Measurements from ENCODE around the gene PAQR5. TPM values are rescaled to one million over a fixed set of nuclear protein-coding genes. Genes with fewer than 3 reads are reported as not detected.
A peak's percentile ranks its signal among the peaks of the same experiment; 100 is the strongest.
"Not testable (repeated sequence)": the region's sequence is repeated elsewhere in the genome, so short reads cannot be mapped to it uniquely, and the experiment has no call there.

PAQR5 gene
- total RNA-seq, 1 experiment from 2014 or later: 3.4 TPM

GRCh38 chr15:69337138-69337537 lies 38.4 kb downstream of the PAQR5 start:
- Mint-ChIP-seq H3K27ac (ENCODE audit: unreplicated experiment) (no peak overlapping the region), H3K4me3 (ENCODE audit: unreplicated experiment) (no peak overlapping the region), H3K4me1 (ENCODE audit: low read depth, unreplicated experiment) (no peaks in the 10 kb centered on the region), H3K9me3 (ENCODE audit: unreplicated experiment) (no peaks in the 10 kb centered on the region), H3K27me3 (ENCODE audit: insufficient read depth, unreplicated experiment) (no peaks in the 10 kb centered on the region), H3K36me3 (ENCODE audit: insufficient read depth, unreplicated experiment) (no peaks in the 10 kb centered on the region)
- Histone ChIP-seq H3K36me3 (ENCODE audit: control insufficient read depth, insufficient read depth, low read length) (no peaks in the 10 kb centered on the region), H3K9me3 (no peaks in the 10 kb centered on the region), H3K27me3 (replicated peaks; ENCODE audit: control insufficient read depth, insufficient read depth, low read length) (no peaks in the 10 kb centered on the region), H3K4me1 (peaks cover 18% of the 10 kb centered on the region; the same call in 1 of the 2 replicates), H3K4me3 (ENCODE audit: low read depth, low read length) (no peak overlapping the region)
- intact Hi-C loops (cut with micrococcal nuclease; ENCODE audit: unreplicated experiment): no loop called here
- ChIA-PET POLR2A (no interaction called here), CTCF (no interaction called here)
- DNase-seq: peak in 1 of 2 experiments; percentile 37
- no TSS peak for BruUV-seq (replicated peaks)
- TF ChIP-seq, protein P1, sequence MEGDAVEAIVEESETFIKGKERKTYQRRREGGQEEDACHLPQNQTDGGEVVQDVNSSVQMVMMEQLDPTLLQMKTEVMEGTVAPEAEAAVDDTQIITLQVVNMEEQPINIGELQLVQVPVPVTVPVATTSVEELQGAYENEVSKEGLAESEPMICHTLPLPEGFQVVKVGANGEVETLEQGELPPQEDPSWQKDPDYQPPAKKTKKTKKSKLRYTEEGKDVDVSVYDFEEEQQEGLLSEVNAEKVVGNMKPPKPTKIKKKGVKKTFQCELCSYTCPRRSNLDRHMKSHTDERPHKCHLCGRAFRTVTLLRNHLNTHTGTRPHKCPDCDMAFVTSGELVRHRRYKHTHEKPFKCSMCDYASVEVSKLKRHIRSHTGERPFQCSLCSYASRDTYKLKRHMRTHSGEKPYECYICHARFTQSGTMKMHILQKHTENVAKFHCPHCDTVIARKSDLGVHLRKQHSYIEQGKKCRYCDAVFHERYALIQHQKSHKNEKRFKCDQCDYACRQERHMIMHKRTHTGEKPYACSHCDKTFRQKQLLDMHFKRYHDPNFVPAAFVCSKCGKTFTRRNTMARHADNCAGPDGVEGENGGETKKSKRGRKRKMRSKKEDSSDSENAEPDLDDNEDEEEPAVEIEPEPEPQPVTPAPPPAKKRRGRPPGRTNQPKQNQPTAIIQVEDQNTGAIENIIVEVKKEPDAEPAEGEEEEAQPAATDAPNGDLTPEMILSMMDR (IDR thresholded peaks at IDR 0.05; ENCODE audit: insufficient read depth in 1 of 2, low read depth in 1 of 2, low read length in 1 of 2, severe bottlenecking in 1 of 2, unreplicated experiment in 1 of 2): no peak

DNA sequence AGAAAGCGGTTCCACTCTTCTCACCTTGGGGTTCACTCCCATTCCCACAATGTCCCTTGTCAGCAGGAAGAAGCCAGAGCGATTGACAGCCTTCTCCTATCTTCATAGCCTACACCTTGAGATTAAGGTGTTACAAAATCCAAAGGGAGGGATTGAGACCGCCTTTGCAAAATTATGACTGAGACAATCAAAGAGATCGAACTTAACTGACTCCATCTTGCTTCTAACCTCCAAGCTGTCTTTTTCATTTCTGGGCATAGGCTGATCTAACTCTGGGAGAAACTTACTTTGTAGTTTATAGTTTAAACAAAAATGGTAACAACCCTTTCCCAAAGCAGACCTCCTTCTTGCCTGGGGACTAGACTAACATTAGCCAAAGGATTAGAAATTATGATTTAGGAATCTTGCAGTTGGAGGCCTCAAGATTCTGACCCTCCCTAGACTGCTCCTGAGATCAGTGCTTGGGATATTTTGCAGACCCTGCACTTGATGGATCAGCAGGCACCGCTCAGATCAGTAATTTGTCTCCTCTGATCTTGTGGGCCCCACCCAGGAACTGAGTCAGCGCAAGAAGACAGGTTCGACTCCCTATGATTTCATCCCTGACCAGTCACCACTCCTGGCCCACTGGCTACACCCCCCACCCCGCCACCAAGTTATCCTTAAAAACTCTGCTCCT lies 40.0 kb downstream of the PAQR5 start:
- Histone ChIP-seq H3K27me3 (replicated peaks; ENCODE audit: control insufficient read depth, insufficient read depth, low read length) (no peaks in the 10 kb centered on the region), H3K36me3 (ENCODE audit: control insufficient read depth, insufficient read depth, low read length) (no peaks in the 10 kb centered on the region), H3K4me1 (peaks cover 18% of the 10 kb centered on the region; the same call in 1 of the 2 replicates), H3K9me3 (no peaks in the 10 kb centered on the region), H3K4me3 (ENCODE audit: low read depth, low read length) (no peak overlapping the region)
- no TSS peak for BruUV-seq (replicated peaks)
- TF ChIP-seq, protein P1 (IDR thresholded peaks at IDR 0.05; ENCODE audit: insufficient read depth in 1 of 2, low read depth in 1 of 2, low read length in 1 of 2, severe bottlenecking in 1 of 2, unreplicated experiment in 1 of 2): no peak
- no peaks in the 10 kb centered on the region for H3K4me1 Mint-ChIP-seq (ENCODE audit: low read depth, unreplicated experiment)
- H3K9me3 Mint-ChIP-seq (ENCODE audit: unreplicated experiment): no peaks in the 10 kb centered on the region
- H3K27me3 Mint-ChIP-seq (ENCODE audit: insufficient read depth, unreplicated experiment): no peaks in the 10 kb centered on the region
- ChIA-PET CTCF (no interaction called here), POLR2A (no interaction called here)
- DNase-seq: no peak
- no peak overlapping the region for H3K4me3 Mint-ChIP-seq (ENCODE audit: unreplicated experiment)
- intact Hi-C loops (cut with micrococcal nuclease; ENCODE audit: unreplicated experiment): no loop called here
- no peak overlapping the region for H3K27ac Mint-ChIP-seq (ENCODE audit: unreplicated experiment)
- no peaks in the 10 kb centered on the region for H3K36me3 Mint-ChIP-seq (ENCODE audit: insufficient read depth, unreplicated experiment)

GRCh38 chr15:69339214-69339543 lies 40.5 kb downstream of the PAQR5 start:
- H3K27ac Mint-ChIP-seq (ENCODE audit: unreplicated experiment); H3K36me3 Mint-ChIP-seq (ENCODE audit: insufficient read depth, unreplicated experiment); POLR2A ChIA-PET; CTCF ChIA-PET; H3K36me3 ChIP-seq (ENCODE audit: control insufficient read depth, insufficient read depth, low read length); H3K4me3 ChIP-seq (ENCODE audit: low read depth, low read length); H3K27me3 ChIP-seq (replicated peaks; ENCODE audit: control insufficient read depth, insufficient read depth, low read length); H3K9me3 Mint-ChIP-seq (ENCODE audit: unreplicated experiment); H3K4me3 Mint-ChIP-seq (ENCODE audit: unreplicated experiment); DNase-seq; intact Hi-C loops (cut with micrococcal nuclease; ENCODE audit: unreplicated experiment); H3K27me3 Mint-ChIP-seq (ENCODE audit: insufficient read depth, unreplicated experiment); H3K4me1 Mint-ChIP-seq (ENCODE audit: low read depth, unreplicated experiment); H3K9me3 ChIP-seq; BruUV-seq (replicated peaks): not testable (repeated sequence)
- peaks cover 18% of the 10 kb centered on the region; the same call in 1 of the 2 replicates for H3K4me1 ChIP-seq
